GM18909 (cell line): Measurements from ENCODE around the gene FAXDC2.
A peak's percentile ranks its signal among the peaks of the same experiment; 100 is the strongest.

Experiments used
- ATAC-seq: cut with Tn5 transposase; IDR thresholded peaks from one replicate; pipeline ENCODE4 v1.9.1; 2021; ENCODE audit warnings: mild to moderate bottlenecking; ENCODE audit not compliant: unreplicated experiment, poor library complexity

Gene FAXDC2

DNA sequence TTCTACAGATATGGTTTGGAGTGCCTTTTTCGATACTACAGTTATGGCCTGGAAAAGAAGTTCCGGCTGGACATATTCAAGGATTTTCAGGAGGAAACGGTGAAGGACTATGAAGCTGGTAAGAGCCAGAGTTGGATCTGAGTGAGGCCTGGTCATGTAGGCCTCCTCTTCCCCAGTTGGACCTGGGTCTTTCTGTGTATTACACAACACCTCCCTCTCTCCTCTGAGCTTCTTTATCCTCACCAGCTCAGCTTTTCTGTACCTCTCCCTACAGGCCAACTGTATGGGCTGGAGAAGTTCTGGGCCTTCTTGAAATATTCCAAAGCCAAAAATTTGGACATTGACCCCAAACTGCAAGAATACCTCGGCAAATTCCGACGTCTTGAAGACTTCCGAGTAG, 39.2 kb downstream of the FAXDC2 start:
- no peak for ATAC-seq

DNA sequence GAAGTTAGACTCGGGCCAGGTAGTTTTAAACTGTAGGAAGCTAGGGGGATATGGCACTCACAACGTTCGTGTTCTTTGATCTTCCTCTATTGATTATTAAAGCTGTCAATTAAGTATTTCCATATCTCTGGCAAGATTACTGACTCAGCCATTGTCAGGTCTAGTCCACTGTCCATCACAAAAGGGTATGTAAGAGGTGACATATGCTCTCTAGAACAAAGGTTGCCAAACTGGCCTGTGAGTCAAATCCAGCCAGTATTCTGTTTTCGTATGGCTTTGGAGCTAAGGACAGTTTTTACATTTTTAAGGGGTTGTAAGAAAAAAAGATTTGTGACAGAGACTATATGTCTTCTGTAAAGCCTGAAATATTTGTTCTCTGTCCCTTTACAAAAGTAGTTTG, 44.2 kb downstream of the FAXDC2 start:
- no peak for ATAC-seq

GRCh38 chr5:154802050-154802449, 48.4 kb downstream of the FAXDC2 start:
- no peak for ATAC-seq

- no peak for ATAC-seq
Observed at GRCh38 chr5:154801083-154801482, 49.3 kb downstream of the FAXDC2 start.

- no peak for ATAC-seq
Observed at GRCh38 chr5:154800582-154800981, 49.8 kb downstream of the FAXDC2 start.

GRCh38 chr5:154797762-154798161, 52.6 kb downstream of the FAXDC2 start:
- no peak for ATAC-seq

- ATAC-seq = no peak
Observed at GRCh38 chr5:154795235-154795596, 55.2 kb downstream of the FAXDC2 start.

GRCh38 chr5:154794525-154795234, 55.7 kb downstream of the FAXDC2 start:
- ATAC-seq = no peak

DNA sequence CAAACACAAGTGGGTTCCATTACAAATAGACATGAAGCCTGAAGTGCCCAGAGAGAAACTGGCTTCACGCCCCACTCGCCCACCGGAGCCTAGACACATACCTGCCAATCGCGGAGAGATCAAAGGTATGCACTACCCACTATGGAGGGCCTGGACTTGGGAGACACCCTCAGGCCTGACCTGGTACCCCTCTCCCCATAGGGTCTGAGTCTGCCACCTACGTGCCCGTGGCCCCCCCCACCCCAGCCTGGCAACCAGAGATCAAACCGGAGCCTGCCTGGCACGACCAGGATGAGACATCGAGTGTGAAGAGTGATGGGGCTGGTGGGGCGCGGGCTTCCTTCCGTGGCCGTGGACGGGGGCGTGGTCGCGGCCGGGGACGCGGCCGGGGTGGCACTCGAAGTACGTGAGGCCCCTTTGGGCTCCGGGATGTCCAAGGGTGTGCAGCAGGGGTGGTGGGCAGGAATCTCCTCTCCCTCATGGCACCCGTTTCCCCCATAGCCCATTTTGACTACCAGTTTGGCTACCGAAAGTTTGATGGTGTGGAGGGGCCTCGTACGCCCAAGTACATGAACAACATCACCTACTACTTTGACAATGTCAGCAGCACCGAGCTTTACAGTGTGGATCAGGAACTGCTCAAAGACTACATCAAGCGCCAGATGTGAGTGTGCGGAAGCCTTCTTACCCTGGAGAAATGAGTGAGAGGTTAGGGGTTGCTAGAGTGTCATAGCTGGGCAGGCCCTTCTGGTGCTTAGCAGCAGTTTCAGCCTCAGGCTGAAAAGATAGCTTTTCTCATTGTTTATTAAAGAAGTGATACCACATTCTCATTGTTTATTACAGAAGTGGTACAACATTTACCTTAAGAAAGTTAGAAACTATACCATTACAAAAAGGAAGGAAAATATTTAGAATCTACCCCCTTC, 56.5 kb downstream of the FAXDC2 start:
- no peak for ATAC-seq

DNA sequence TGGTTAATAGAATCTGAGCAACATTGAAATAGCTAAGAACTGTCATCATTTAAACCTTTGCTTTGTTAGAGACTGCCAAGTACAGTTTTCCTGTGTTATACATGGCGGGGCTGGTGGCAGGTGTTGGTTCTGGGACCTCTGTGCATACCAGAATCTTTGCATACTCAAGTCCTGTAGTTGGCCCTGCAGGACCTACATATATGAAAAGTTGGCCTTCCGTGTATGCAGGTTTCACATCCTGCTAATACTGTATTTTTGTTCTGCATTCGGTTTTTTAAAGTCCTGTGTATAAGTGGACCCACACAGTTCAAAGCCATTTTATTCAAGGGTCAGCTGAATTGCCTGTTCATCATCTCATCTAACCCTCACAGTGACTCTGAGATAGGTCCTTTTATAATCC, 58.9 kb downstream of the FAXDC2 start:
- peak; percentile 83 for ATAC-seq

DNA sequence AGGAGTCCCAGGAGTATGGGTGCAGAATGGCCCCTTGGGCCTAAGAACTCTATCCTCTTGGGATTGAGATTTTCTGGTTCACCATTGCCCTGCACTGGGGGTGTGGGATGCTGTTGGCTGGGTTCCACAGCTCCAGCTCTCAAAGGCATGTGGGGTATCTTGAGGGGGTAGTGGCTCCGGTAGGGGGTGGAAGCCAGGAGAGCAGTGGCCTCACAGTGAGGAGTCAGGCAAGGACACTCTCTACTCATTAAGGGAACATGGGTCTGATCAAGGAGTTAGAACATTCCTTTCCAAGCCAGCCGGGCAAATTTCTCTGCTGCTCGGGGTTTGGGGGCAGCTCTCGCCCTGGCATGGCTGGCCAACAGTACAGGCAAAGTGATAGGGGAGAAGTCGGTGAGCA, 62.2 kb downstream of the FAXDC2 start:
- ATAC-seq = no peak

GRCh38 chr5:154786414-154786813, 64.0 kb downstream of the FAXDC2 start:
- ATAC-seq = no peak

DNA sequence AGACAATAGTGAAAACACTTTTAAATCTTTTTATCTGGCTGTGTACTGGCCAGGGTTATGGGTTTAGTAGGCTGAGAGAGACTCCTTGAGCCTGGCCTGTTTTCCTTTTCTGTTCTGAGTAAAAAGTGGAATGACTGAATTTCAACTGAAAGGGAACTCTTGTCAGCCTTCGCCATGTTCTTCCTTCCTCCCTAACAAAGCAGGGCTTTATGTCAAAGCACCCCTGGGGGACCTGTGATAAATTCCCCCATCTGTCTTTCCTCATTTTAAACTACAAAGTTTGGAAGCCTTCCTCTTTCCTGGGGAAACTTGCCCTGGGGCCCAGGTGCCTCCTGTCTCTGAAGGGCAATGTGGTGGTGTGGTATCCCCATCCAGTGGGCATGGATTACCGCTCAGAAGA, 65.5 kb downstream of the FAXDC2 start:
- no peak for ATAC-seq

GRCh38 chr5:154783774-154784460, 66.5 kb downstream of the FAXDC2 start:
- ATAC-seq = peak; percentile 77

GRCh38 chr5:154782812-154783592, 67.4 kb downstream of the FAXDC2 start:
- no peak for ATAC-seq

DNA sequence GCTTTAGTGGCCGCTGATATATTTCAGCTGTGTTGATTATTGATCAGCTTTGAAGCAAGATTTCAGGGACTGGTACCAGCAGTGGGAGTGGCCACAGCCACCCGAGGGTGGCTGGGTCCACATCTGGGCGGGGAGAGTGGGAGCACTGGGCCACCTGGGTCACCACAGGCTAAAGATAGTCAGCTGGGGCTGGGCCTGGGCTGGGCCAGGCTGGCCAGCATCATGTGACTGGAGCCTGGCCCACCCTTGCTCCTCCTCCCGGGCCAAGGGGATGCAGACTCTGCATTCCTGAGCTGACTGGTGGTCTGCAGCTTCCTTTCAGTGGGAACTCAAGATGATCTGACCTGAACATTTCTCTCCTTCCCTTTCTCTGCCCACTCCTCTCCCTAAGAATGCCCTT, 68.1 kb downstream of the FAXDC2 start:
- ATAC-seq = no peak

DNA sequence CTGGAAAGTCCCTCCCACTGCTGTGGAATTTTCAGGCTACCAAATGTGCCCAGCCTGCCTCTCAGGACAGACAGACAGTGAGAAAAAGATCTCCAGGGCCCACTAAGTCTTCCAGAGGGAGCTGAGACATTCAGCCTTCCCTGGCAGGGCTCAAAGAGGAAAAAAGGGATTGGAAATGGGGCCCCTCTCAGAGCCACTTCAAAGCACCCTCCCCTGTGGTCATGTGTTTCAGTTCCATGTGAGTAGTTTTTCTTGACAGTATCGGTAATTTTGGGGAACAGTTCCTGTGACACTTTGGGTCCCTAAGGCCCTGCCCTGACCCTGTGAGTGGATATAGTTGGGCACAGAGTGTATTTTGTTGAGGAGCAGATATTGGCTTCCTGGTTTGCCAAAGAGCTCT, 70.3 kb downstream of the FAXDC2 start:
- peak; percentile 22 for ATAC-seq

DNA sequence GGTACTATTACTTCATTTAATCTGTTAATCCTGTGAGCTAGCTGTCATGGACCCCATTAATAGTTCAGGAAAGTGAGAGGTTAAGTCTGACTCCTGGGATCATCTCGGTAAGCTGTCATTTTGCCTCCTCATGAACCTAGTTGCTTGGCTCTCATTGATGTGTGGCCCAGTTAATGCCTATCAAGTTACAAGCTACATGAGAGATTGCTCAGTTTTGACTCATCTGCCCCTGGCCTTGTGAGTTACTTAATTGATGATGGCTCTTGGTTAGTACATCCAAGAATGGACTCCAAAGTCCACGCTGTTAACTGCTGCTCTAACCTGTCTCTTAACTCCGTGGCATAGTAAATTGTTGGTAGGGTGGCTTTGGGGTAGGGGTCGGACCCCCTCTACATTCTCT, 71.3 kb downstream of the FAXDC2 start:
- ATAC-seq = no peak

GRCh38 chr5:154778534-154778933, 71.9 kb downstream of the FAXDC2 start:
- no peak for ATAC-seq

DNA sequence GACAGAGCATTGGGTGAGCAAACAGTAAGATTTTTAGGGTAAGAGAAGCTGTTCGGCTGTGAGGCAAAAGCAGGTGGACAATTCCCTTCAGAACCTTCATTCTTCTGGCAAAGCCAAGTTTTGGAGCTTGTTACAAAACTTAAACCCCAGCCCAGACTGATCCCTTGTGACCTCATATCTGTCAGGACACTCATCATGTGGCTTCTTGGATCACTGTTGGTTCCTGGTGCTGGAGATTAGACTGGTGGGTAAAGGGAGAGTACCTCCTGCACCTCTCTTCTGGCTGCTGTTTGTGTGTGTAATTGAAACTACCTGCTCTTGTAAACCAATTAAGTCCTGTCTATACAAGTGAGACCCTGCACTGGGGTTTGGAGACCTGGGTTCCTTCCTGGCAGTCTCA, 74.2 kb downstream of the FAXDC2 start:
- no peak for ATAC-seq
